ENCODE data around the gene ADAMTS17.

ADAMTS17 gene

GRCh38 chr15:100275641-100276040 lies 66.1 kb downstream of the ADAMTS17 start:
- no peaks in the 10 kb centered on the region for H3K27me3 ChIP-seq (ENCODE audit: control insufficient read depth, insufficient read depth, low read length)
- no peaks in the 10 kb centered on the region for H3K4me1 ChIP-seq (ENCODE audit: control insufficient read depth, insufficient read depth, low read length)
- H3K9ac ChIP-seq (ENCODE audit: low read length) = no peak overlapping the region
- H3K36me3 ChIP-seq (ENCODE audit: control insufficient read depth, insufficient read depth, low read length) = no peaks in the 10 kb centered on the region
- H3K27ac ChIP-seq (ENCODE audit: low read depth, low read length) = no peak overlapping the region
- no peak overlapping the region for H3K4me3 ChIP-seq (ENCODE audit: low read depth, low read length)
- peaks cover 13% of the 10 kb centered on the region for H3K9me3 ChIP-seq (ENCODE audit: control insufficient read depth, insufficient read depth, low read depth, low read length)

- Histone ChIP-seq H3K27ac (ENCODE audit: low read depth, low read length) (no peak overlapping the region), H3K36me3 (ENCODE audit: control insufficient read depth, insufficient read depth, low read length) (no peaks in the 10 kb centered on the region), H3K27me3 (ENCODE audit: control insufficient read depth, insufficient read depth, low read length) (no peaks in the 10 kb centered on the region), H3K9me3 (ENCODE audit: control insufficient read depth, insufficient read depth, low read depth, low read length) (peaks cover 16% of the 10 kb centered on the region), H3K4me1 (ENCODE audit: control insufficient read depth, insufficient read depth, low read length) (no peaks in the 10 kb centered on the region), H3K4me3 (ENCODE audit: low read depth, low read length) (no peak overlapping the region), H3K9ac (ENCODE audit: low read length) (no peak overlapping the region)
Observed at GRCh38 chr15:100269831-100270230, 71.9 kb downstream of the ADAMTS17 start.

GRCh38 chr15:100266166-100266565 lies 75.6 kb downstream of the ADAMTS17 start:
- peaks cover 3% of the 10 kb centered on the region; the same call in 1 of the 2 replicates for H3K9me3 ChIP-seq (ENCODE audit: control insufficient read depth, insufficient read depth, low read depth, low read length)
- H3K27me3 ChIP-seq (ENCODE audit: control insufficient read depth, insufficient read depth, low read length) = no peaks in the 10 kb centered on the region
- no peaks in the 10 kb centered on the region for H3K36me3 ChIP-seq (ENCODE audit: control insufficient read depth, insufficient read depth, low read length)
- H3K9ac ChIP-seq (ENCODE audit: low read length) = no peak overlapping the region
- no peak overlapping the region for H3K27ac ChIP-seq (ENCODE audit: low read depth, low read length)
- no peaks in the 10 kb centered on the region for H3K4me1 ChIP-seq (ENCODE audit: control insufficient read depth, insufficient read depth, low read length)
- no peak overlapping the region for H3K4me3 ChIP-seq (ENCODE audit: low read depth, low read length)

GRCh38 chr15:100265641-100266035 lies 76.1 kb downstream of the ADAMTS17 start:
- no peak overlapping the region for H3K27ac ChIP-seq (ENCODE audit: low read depth, low read length)
- H3K36me3 ChIP-seq (ENCODE audit: control insufficient read depth, insufficient read depth, low read length) = no peaks in the 10 kb centered on the region
- H3K4me3 ChIP-seq (ENCODE audit: low read depth, low read length) = no peak overlapping the region
- H3K27me3 ChIP-seq (ENCODE audit: control insufficient read depth, insufficient read depth, low read length) = no peaks in the 10 kb centered on the region
- H3K9ac ChIP-seq (ENCODE audit: low read length) = no peak overlapping the region
- H3K4me1 ChIP-seq (ENCODE audit: control insufficient read depth, insufficient read depth, low read length) = no peaks in the 10 kb centered on the region
- peaks cover 3% of the 10 kb centered on the region; the same call in 1 of the 2 replicates for H3K9me3 ChIP-seq (ENCODE audit: control insufficient read depth, insufficient read depth, low read depth, low read length)

GRCh38 chr15:100264994-100265640 lies 76.7 kb downstream of the ADAMTS17 start:
- Histone ChIP-seq H3K27me3 (ENCODE audit: control insufficient read depth, insufficient read depth, low read length) (no peaks in the 10 kb centered on the region), H3K27ac (ENCODE audit: low read depth, low read length) (no peak overlapping the region), H3K9ac (ENCODE audit: low read length) (no peak overlapping the region), H3K4me1 (ENCODE audit: control insufficient read depth, insufficient read depth, low read length) (no peaks in the 10 kb centered on the region), H3K4me3 (ENCODE audit: low read depth, low read length) (no peak overlapping the region), H3K9me3 (ENCODE audit: control insufficient read depth, insufficient read depth, low read depth, low read length) (0 out of 2 replicates have a peak, but pooled peaks cover under 1% of the 10 kb centered on the region), H3K36me3 (ENCODE audit: control insufficient read depth, insufficient read depth, low read length) (no peaks in the 10 kb centered on the region)

- Histone ChIP-seq H3K9ac (ENCODE audit: low read length) (no peak overlapping the region), H3K27ac (ENCODE audit: low read depth, low read length) (no peak overlapping the region), H3K36me3 (ENCODE audit: control insufficient read depth, insufficient read depth, low read length) (no peaks in the 10 kb centered on the region), H3K9me3 (ENCODE audit: control insufficient read depth, insufficient read depth, low read depth, low read length) (no peaks in the 10 kb centered on the region), H3K4me3 (ENCODE audit: low read depth, low read length) (no peak overlapping the region), H3K27me3 (ENCODE audit: control insufficient read depth, insufficient read depth, low read length) (no peaks in the 10 kb centered on the region), H3K4me1 (ENCODE audit: control insufficient read depth, insufficient read depth, low read length) (no peaks in the 10 kb centered on the region)
Observed at GRCh38 chr15:100263721-100264455, 77.9 kb downstream of the ADAMTS17 start.

GRCh38 chr15:100263031-100263430 lies 78.7 kb downstream of the ADAMTS17 start:
- no peak overlapping the region for H3K4me3 ChIP-seq (ENCODE audit: low read depth, low read length)
- no peaks in the 10 kb centered on the region for H3K36me3 ChIP-seq (ENCODE audit: control insufficient read depth, insufficient read depth, low read length)
- no peaks in the 10 kb centered on the region for H3K4me1 ChIP-seq (ENCODE audit: control insufficient read depth, insufficient read depth, low read length)
- H3K9me3 ChIP-seq (ENCODE audit: control insufficient read depth, insufficient read depth, low read depth, low read length) = peaks cover 3% of the 10 kb centered on the region
- no peak overlapping the region for H3K27ac ChIP-seq (ENCODE audit: low read depth, low read length)
- H3K27me3 ChIP-seq (ENCODE audit: control insufficient read depth, insufficient read depth, low read length) = no peaks in the 10 kb centered on the region
- no peak overlapping the region for H3K9ac ChIP-seq (ENCODE audit: low read length)

GRCh38 chr15:100261302-100262240 lies 80.2 kb downstream of the ADAMTS17 start:
- Histone ChIP-seq H3K27ac (ENCODE audit: low read depth, low read length) (no peak overlapping the region), H3K9me3 (ENCODE audit: control insufficient read depth, insufficient read depth, low read depth, low read length) (peaks cover 6% of the 10 kb centered on the region), H3K27me3 (ENCODE audit: control insufficient read depth, insufficient read depth, low read length) (no peaks in the 10 kb centered on the region), H3K4me3 (ENCODE audit: low read depth, low read length) (no peak overlapping the region), H3K4me1 (ENCODE audit: control insufficient read depth, insufficient read depth, low read length) (no peaks in the 10 kb centered on the region), H3K36me3 (ENCODE audit: control insufficient read depth, insufficient read depth, low read length) (no peaks in the 10 kb centered on the region), H3K9ac (ENCODE audit: low read length) (no peak overlapping the region)

GRCh38 chr15:100259266-100259665 lies 82.5 kb downstream of the ADAMTS17 start:
- H3K4me1 ChIP-seq (ENCODE audit: control insufficient read depth, insufficient read depth, low read length) = no peaks in the 10 kb centered on the region
- H3K9me3 ChIP-seq (ENCODE audit: control insufficient read depth, insufficient read depth, low read depth, low read length) = peaks cover 6% of the 10 kb centered on the region
- H3K27ac ChIP-seq (ENCODE audit: low read depth, low read length) = no peak overlapping the region
- no peak overlapping the region for H3K9ac ChIP-seq (ENCODE audit: low read length)
- H3K27me3 ChIP-seq (ENCODE audit: control insufficient read depth, insufficient read depth, low read length) = no peaks in the 10 kb centered on the region
- no peak overlapping the region for H3K4me3 ChIP-seq (ENCODE audit: low read depth, low read length)
- no peaks in the 10 kb centered on the region for H3K36me3 ChIP-seq (ENCODE audit: control insufficient read depth, insufficient read depth, low read length)

- Histone ChIP-seq H3K9me3 (ENCODE audit: control insufficient read depth, insufficient read depth, low read depth, low read length) (peaks cover 6% of the 10 kb centered on the region), H3K27ac (ENCODE audit: low read depth, low read length) (no peak overlapping the region), H3K27me3 (ENCODE audit: control insufficient read depth, insufficient read depth, low read length) (no peaks in the 10 kb centered on the region)
Observed at GRCh38 chr15:100256970-100257650, 84.7 kb downstream of the ADAMTS17 start.

More at GRCh38 chr15:100256970-100257650, 84.7 kb downstream of the ADAMTS17 start:
- H3K4me1 ChIP-seq (ENCODE audit: control insufficient read depth, insufficient read depth, low read length) = no peaks in the 10 kb centered on the region
- H3K4me3 ChIP-seq (ENCODE audit: low read depth, low read length) = no peak overlapping the region
- no peak overlapping the region for H3K9ac ChIP-seq (ENCODE audit: low read length)
- H3K36me3 ChIP-seq (ENCODE audit: control insufficient read depth, insufficient read depth, low read length) = no peaks in the 10 kb centered on the region

Data from HUES6 (cell line).